OCI-LY7 (cell line): Measurements from ENCODE around the gene EDN2. TPM values are rescaled to one million over a fixed set of nuclear protein-coding genes. Genes with fewer than 3 reads are reported as not detected.

Experiments
- BruUV-seq: library from RNA; stranded (reverse); fragments of 400-500 nt; replicated peaks from 2 replicates; lab custom pipeline; 2021; lab: Mats Ljungman, UMichigan
- CTCF ChIA-PET: fragments of 300-600 bp; sonication (Branson Sonifier 250); formaldehyde crosslinking; loops from one replicate; lab custom pipeline; 2022; ENCODE audit warnings: antibody characterized with exemption; ENCODE audit not compliant: unreplicated experiment; lab: Charles Lee
- POLR2A ChIA-PET: fragments of 300-600 bp; sonication (Branson Sonifier 250); formaldehyde crosslinking; loops from one replicate; lab custom pipeline; 2022; ENCODE audit warnings: antibody characterized with exemption; lab: Charles Lee
- DNase-seq: peaks from one replicate; pipeline ENCODE4 v3.0.0-alpha.2; 2015; ENCODE audit warnings: low spot score
- H2AFZ ChIP-seq: fragments of 200-600 bp; sonication (generic), shearing (Covaris generic); 2 replicates; pipeline ENCODE4 v1.6.1; 2014; ENCODE audit warnings: mild to moderate bottlenecking, antibody characterized with exemption, low read length, moderate library complexity
- H3K27ac ChIP-seq: fragments of 200-600 bp; sonication (generic); 2 replicates; pipeline ENCODE4 v1.5.1; 2014; ENCODE audit warnings: mixed run types, low read depth, mild to moderate bottlenecking, moderate library complexity, low read length, inconsistent platforms; ENCODE audit not compliant: poor library complexity, severe bottlenecking
- H3K36me3 ChIP-seq: fragments of 200-600 bp; sonication (generic); 2 replicates; pipeline ENCODE4 v1.6.1; 2014; ENCODE audit warnings: mild to moderate bottlenecking, antibody characterized with exemption, low read length, moderate library complexity, mixed read lengths; ENCODE audit not compliant: insufficient read depth
- H3K4me1 ChIP-seq: fragments of 200-600 bp; sonication (generic); 2 replicates; pipeline ENCODE4 v1.5.1; 2014; ENCODE audit warnings: mild to moderate bottlenecking, low read length; ENCODE audit not compliant: insufficient read depth, poor library complexity, severe bottlenecking
- H3K4me2 ChIP-seq: fragments of 200-600 bp; sonication (generic); 2 replicates; pipeline ENCODE4 v1.6.1; 2014; ENCODE audit warnings: mild to moderate bottlenecking, low read length
- H3K4me3 ChIP-seq: fragments of 200-600 bp; sonication (generic); 2 replicates; pipeline ENCODE4 v1.5.1; 2014; ENCODE audit warnings: mild to moderate bottlenecking, low read depth, low read length; ENCODE audit not compliant: poor library complexity, severe bottlenecking
- H3K79me2 ChIP-seq: fragments of 200-600 bp; sonication (generic); 2 replicates; pipeline ENCODE4 v1.6.1; 2016; ENCODE audit warnings: low read depth, mild to moderate bottlenecking, low read length, moderate library complexity, mixed read lengths; ENCODE audit not compliant: insufficient read depth
- H3K9me2 ChIP-seq: fragments of 200-600 bp; sonication (generic); 2 replicates; pipeline ENCODE4 v1.6.1; 2016; ENCODE audit warnings: mild to moderate bottlenecking, low read length, mixed read lengths; ENCODE audit not compliant: insufficient read depth
- H3K9me3 ChIP-seq: fragments of 200-600 bp; sonication (generic); 2 replicates; pipeline ENCODE4 v1.6.1; 2014; ENCODE audit warnings: mild to moderate bottlenecking, mixed run types, low read length, mixed read lengths
- H4K20me1 ChIP-seq: fragments of 200-600 bp; sonication (generic); 2 replicates; pipeline ENCODE4 v1.6.1; 2014; ENCODE audit warnings: mild to moderate bottlenecking, antibody characterized with exemption, low read length, moderate library complexity, mixed read lengths; ENCODE audit not compliant: insufficient read depth
- EZH2phosphoT487 ChIP-seq: fragments of 200-600 bp; sonication (generic); IDR thresholded peaks from 2 replicates; pipeline ENCODE4 v1.6.1; 2018; ENCODE audit warnings: low read depth, borderline replicate concordance, mild to moderate bottlenecking, mixed run types, antibody characterized with exemption, low read length, moderate library complexity, mixed read lengths
- intact Hi-C: fragments of 100-400 bp; cut with micrococcal nuclease; formaldehyde crosslinking; loops from one replicate; pipeline ENCODE4 v1.10.0; 2022; ENCODE audit not compliant: unreplicated experiment
- total RNA-seq, 2 experiments: library from RNA; depleted of rRNA in 1 of 2; stranded (reverse); fragments of >200 nt in 1 of 2; shearing (Covaris generic) in 1 of 2; gene quantifications; 2 replicates each; pipeline ENCODE4 v1.2.3, GENCODE V29; 2014 to 2022
- TF ChIP-seq, protein P1 (sequence below): fragments of 200-600 bp; sonication (generic); conservative IDR thresholded peaks from 2 replicates; pipeline ENCODE4 v1.5.1; 2014; ENCODE audit warnings: mild to moderate bottlenecking, antibody characterized with exemption, low read length, moderate library complexity, mixed read lengths

Gene EDN2
- total RNA-seq, 2 experiments from 2014 or later: not detected

DNA sequence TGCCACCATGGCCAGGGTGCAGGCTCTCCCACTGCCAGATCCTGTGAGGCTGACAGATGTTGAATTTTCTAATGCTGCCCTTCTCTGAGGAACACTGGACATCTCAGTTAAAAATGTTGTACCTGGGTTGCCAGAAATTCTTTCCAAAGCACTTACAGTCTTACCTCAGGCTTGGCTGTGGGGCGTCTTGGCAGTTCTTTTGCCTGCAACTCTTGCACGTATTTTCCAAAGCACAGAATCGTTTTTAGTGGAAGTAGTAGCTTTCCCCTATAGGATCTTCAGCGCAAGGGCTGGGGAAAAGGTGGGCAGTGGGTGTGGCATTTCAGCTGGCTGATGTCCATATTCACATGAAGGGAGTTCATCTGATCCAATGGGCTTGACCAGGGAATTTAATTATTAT lies 53.9 kb downstream of the EDN2 start:
- Histone ChIP-seq H3K79me2 (no peaks in the 10 kb centered on the region), H3K4me3 (no peak overlapping the region), H4K20me1 (no peaks in the 10 kb centered on the region), H3K36me3 (no peaks in the 10 kb centered on the region), H3K4me1 (no peaks in the 10 kb centered on the region), H3K9me3 (no peaks in the 10 kb centered on the region), H3K4me2 (no peak overlapping the region), H2AFZ (no peak overlapping the region), H3K27ac (no peak overlapping the region), H3K9me2 (no peaks in the 10 kb centered on the region)
- DNase-seq: no peak
- intact Hi-C loops: loop anchor here (5.0 kb wide), 1 partner anchor 148 kb away; no protein-coding TSS in a partner anchor
- POLR2A ChIA-PET: no interaction called here
- CTCF ChIA-PET: no interaction called here
- TF ChIP-seq, protein P1, sequence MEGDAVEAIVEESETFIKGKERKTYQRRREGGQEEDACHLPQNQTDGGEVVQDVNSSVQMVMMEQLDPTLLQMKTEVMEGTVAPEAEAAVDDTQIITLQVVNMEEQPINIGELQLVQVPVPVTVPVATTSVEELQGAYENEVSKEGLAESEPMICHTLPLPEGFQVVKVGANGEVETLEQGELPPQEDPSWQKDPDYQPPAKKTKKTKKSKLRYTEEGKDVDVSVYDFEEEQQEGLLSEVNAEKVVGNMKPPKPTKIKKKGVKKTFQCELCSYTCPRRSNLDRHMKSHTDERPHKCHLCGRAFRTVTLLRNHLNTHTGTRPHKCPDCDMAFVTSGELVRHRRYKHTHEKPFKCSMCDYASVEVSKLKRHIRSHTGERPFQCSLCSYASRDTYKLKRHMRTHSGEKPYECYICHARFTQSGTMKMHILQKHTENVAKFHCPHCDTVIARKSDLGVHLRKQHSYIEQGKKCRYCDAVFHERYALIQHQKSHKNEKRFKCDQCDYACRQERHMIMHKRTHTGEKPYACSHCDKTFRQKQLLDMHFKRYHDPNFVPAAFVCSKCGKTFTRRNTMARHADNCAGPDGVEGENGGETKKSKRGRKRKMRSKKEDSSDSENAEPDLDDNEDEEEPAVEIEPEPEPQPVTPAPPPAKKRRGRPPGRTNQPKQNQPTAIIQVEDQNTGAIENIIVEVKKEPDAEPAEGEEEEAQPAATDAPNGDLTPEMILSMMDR: no peak
- TF ChIP-seq EZH2phosphoT487: no peak
- BruUV-seq: no TSS peak

DNA sequence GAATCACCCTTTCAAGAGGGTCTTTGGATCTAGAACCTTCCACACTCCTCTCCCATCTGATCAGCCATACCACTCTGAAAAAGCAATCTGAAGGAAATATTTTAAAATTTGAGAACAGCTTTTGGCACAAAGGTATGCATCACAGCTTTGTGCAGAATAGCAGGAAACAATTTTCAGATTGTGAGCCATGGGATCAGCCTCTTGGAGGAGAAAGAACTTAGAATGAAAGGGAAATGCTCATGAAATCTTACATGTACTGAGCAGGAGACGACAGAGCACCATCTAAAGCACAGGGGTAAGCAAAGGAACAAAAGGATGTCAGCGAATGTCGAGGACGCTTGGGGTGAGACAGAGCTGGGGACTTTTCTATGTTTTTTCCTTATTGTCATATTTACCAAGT lies 54.4 kb downstream of the EDN2 start:
- no TSS peak for BruUV-seq
- intact Hi-C loops: loop anchor here (5.0 kb wide), 1 partner anchor 148 kb away; no protein-coding TSS in a partner anchor

GRCh38 chr1:41429641-41430035 lies 54.8 kb downstream of the EDN2 start:
- DNase-seq: no peak
- Histone ChIP-seq H3K4me2 (no peak overlapping the region), H3K4me1 (no peaks in the 10 kb centered on the region), H3K79me2 (no peaks in the 10 kb centered on the region), H3K4me3 (no peak overlapping the region), H3K9me3 (no peaks in the 10 kb centered on the region), H2AFZ (no peak overlapping the region), H3K27ac (no peak overlapping the region), H3K36me3 (no peaks in the 10 kb centered on the region), H3K9me2 (no peaks in the 10 kb centered on the region), H4K20me1 (no peaks in the 10 kb centered on the region)
- CTCF ChIA-PET: interaction anchor here (0.6 kb wide), 1 partner anchor 104 kb away, joined by 3 read pairs; no protein-coding TSS in a partner anchor
- BruUV-seq: no TSS peak
- POLR2A ChIA-PET: no interaction called here
- TF ChIP-seq EZH2phosphoT487: no peak
- TF ChIP-seq, protein P1: no peak
- intact Hi-C loops: loop anchor here (5.0 kb wide), 1 partner anchor 147 kb away; no protein-coding TSS in a partner anchor

More for the DNA sequence above, 54.4 kb downstream of the EDN2 start:
- ChIA-PET POLR2A (no interaction called here), CTCF (interaction anchor here (0.6 kb wide), 1 partner anchor 104 kb away, joined by 3 read pairs; no protein-coding TSS in a partner anchor)
- H3K4me3 ChIP-seq: no peak overlapping the region
- H3K4me2 ChIP-seq: no peak overlapping the region
- no peaks in the 10 kb centered on the region for H3K9me2 ChIP-seq
- no peaks in the 10 kb centered on the region for H3K36me3 ChIP-seq
- no peaks in the 10 kb centered on the region for H3K9me3 ChIP-seq
- H2AFZ ChIP-seq: no peak overlapping the region
- H4K20me1 ChIP-seq: no peaks in the 10 kb centered on the region
- no peak for DNase-seq
- TF ChIP-seq, protein P1: no peak
- TF ChIP-seq EZH2phosphoT487: no peak
- no peak overlapping the region for H3K27ac ChIP-seq
- no peaks in the 10 kb centered on the region for H3K79me2 ChIP-seq
- no peaks in the 10 kb centered on the region for H3K4me1 ChIP-seq
